ENCODE data around the gene BRSK1.

The BRSK1 gene

GRCh38 chr19:55254625-55254977, 29.2 kb upstream of the BRSK1 start:
- Histone ChIP-seq H3K4me3 (ENCODE audit: low read length) (peak overlapping the region; percentile 94), H3F3A (ENCODE audit: insufficient read depth, low read length) (peaks cover 48% of the 10 kb centered on the region), H3K4me2 (ENCODE audit: low read depth, low read length) (peak overlapping the region; percentile 97), H3K27me3 (replicated peaks; ENCODE audit: insufficient read depth, low read length) (no peaks in the 10 kb centered on the region), H2AFZ (ENCODE audit: low read length) (no peak overlapping the region), H4K20me1 (ENCODE audit: insufficient read depth, low read length) (peaks cover 29% of the 10 kb centered on the region), H3K4me1 (ENCODE audit: low read length) (peaks cover 14% of the 10 kb centered on the region), H3K9me2 (replicated peaks; ENCODE audit: insufficient read depth, low read length) (no peaks in the 10 kb centered on the region), H3K79me2 (ENCODE audit: low read length) (peaks cover 88% of the 10 kb centered on the region), H3K36me3 (replicated peaks; ENCODE audit: insufficient read depth, low read length) (0 out of 2 replicates have a peak, but pooled peaks cover 3% of the 10 kb centered on the region), H3K9me3 (replicated peaks; ENCODE audit: insufficient read depth, low read length) (no peaks in the 10 kb centered on the region), H3K27ac (ENCODE audit: low read length) (peak overlapping the region; percentile 95), H3K9ac (ENCODE audit: low read length) (peak overlapping the region; percentile 80)
- no peak for DNase-seq
- no peak for TF ChIP-seq EZH2phosphoT487 (IDR thresholded peaks at IDR 0.05; ENCODE audit: low read length)
- TF ChIP-seq CTCF (IDR thresholded peaks at IDR 0.05; ENCODE audit: low read length), result no peak
- no peak for TF ChIP-seq EZH2 (optimal IDR thresholded peaks at IDR 0.05; ENCODE audit: low read depth, low read length)

- no peak overlapping the region for H2AFZ ChIP-seq (ENCODE audit: low read length)
- no peaks in the 10 kb centered on the region for H3K27me3 ChIP-seq (replicated peaks; ENCODE audit: insufficient read depth, low read length)
- H3K79me2 ChIP-seq (ENCODE audit: low read length), result peaks cover 75% of the 10 kb centered on the region
- peaks cover 18% of the 10 kb centered on the region; the same call in 1 of the 2 replicates for H4K20me1 ChIP-seq (ENCODE audit: insufficient read depth, low read length)
- peak overlapping the region; percentile 95; the same call in 1 of the 2 replicates for H3K27ac ChIP-seq (ENCODE audit: low read length)
- TF ChIP-seq CTCF (IDR thresholded peaks at IDR 0.05; ENCODE audit: low read length) (no peak), EZH2 (optimal IDR thresholded peaks at IDR 0.05; ENCODE audit: low read depth, low read length) (no peak), EZH2phosphoT487 (IDR thresholded peaks at IDR 0.05; ENCODE audit: low read length) (no peak)
- no peaks in the 10 kb centered on the region for H3K9me2 ChIP-seq (replicated peaks; ENCODE audit: insufficient read depth, low read length)
- H3K36me3 ChIP-seq (replicated peaks; ENCODE audit: insufficient read depth, low read length), result 0 out of 2 replicates have a peak, but pooled peaks cover 3% of the 10 kb centered on the region
- peak overlapping the region; percentile 94 for H3K4me3 ChIP-seq (ENCODE audit: low read length)
- peak overlapping the region; percentile 97 for H3K4me2 ChIP-seq (ENCODE audit: low read depth, low read length)
- peak overlapping the region; percentile 80 for H3K9ac ChIP-seq (ENCODE audit: low read length)
- DNase-seq, result peak; percentile 33
- H3K9me3 ChIP-seq (replicated peaks; ENCODE audit: insufficient read depth, low read length), result no peaks in the 10 kb centered on the region
- H3F3A ChIP-seq (ENCODE audit: insufficient read depth, low read length), result peaks cover 59% of the 10 kb centered on the region
- peaks cover 25% of the 10 kb centered on the region for H3K4me1 ChIP-seq (ENCODE audit: low read length)
Observed at GRCh38 chr19:55255618-55256423, 28.0 kb upstream of the BRSK1 start.

GRCh38 chr19:55256562-55257460, 27.0 kb upstream of the BRSK1 start:
- H3K27ac ChIP-seq (ENCODE audit: low read length), result peak overlapping the region; percentile 95
- H3K36me3 ChIP-seq (replicated peaks; ENCODE audit: insufficient read depth, low read length), result no peaks in the 10 kb centered on the region
- no peaks in the 10 kb centered on the region for H3K9me3 ChIP-seq (replicated peaks; ENCODE audit: insufficient read depth, low read length)
- peak overlapping the region; percentile 97 for H3K4me2 ChIP-seq (ENCODE audit: low read depth, low read length)
- H3K27me3 ChIP-seq (replicated peaks; ENCODE audit: insufficient read depth, low read length), result no peaks in the 10 kb centered on the region
- no peak for TF ChIP-seq CTCF (IDR thresholded peaks at IDR 0.05; ENCODE audit: low read length)
- TF ChIP-seq EZH2 (optimal IDR thresholded peaks at IDR 0.05; ENCODE audit: low read depth, low read length), result no peak
- TF ChIP-seq EZH2phosphoT487 (IDR thresholded peaks at IDR 0.05; ENCODE audit: low read length), result no peak
- H3K4me1 ChIP-seq (ENCODE audit: low read length), result peaks cover 27% of the 10 kb centered on the region
- peaks cover 66% of the 10 kb centered on the region for H3K79me2 ChIP-seq (ENCODE audit: low read length)
- H3K9me2 ChIP-seq (replicated peaks; ENCODE audit: insufficient read depth, low read length), result no peaks in the 10 kb centered on the region
- H3K4me3 ChIP-seq (ENCODE audit: low read length), result peak overlapping the region; percentile 94
- peaks cover 61% of the 10 kb centered on the region for H3F3A ChIP-seq (ENCODE audit: insufficient read depth, low read length)
- peak overlapping the region; percentile 80 for H3K9ac ChIP-seq (ENCODE audit: low read length)
- H2AFZ ChIP-seq (ENCODE audit: low read length), result no peak overlapping the region
- H4K20me1 ChIP-seq (ENCODE audit: insufficient read depth, low read length), result peaks cover 8% of the 10 kb centered on the region; the same call in 1 of the 2 replicates
- no peak for DNase-seq

All from MM.1S (cell line).